HG03432 (cell line): ENCODE measurements around the gene HPN.
"Not testable (repeated sequence)": the region's sequence is repeated elsewhere in the genome, so short reads cannot be mapped to it uniquely, and the experiment has no call there.

ENCODE experiments used
- ATAC-seq: cut with Tn5 transposase; IDR thresholded peaks from one replicate; pipeline ENCODE4 v1.9.1; 2021; ENCODE audit warnings: mild to moderate bottlenecking, moderate library complexity; ENCODE audit not compliant: unreplicated experiment

HPN gene

GRCh38 chr19:35027009-35027408, 14.5 kb upstream of the HPN start:
- ATAC-seq: no peak

DNA sequence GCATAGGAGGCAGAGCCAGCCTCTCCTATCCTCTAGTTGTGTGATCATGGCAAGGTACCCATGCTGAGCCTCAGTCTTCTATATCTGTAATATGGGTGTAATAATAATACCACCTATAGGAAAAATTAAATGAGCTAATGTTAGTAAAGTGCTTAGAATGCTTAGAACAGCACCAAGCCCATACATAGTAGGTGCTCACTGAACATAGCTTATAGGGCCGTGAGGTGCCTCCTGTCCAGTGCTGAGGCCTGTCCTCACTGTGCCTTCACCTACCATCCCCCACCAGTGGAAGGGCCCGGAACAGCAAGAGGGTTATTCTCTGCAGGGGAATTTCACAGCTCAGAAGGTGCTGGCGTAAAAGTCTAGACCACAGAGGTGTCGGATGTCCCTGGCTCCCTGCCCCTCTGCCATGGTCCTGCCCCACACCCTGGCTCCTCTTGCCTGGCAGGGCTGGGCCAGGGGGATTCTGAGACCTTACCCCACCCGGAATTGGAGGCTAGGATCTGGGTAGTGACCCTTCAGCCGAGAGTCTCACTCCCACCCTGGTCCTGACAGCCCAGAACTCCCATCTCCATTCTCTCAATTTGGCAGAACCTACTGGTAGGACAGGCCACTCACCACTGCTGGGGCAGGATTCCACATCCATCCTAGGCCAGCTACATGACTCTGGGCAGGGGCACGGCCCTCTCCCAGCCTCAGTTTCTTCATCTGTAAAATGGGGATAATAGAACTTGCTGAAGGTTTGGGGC, 13.5 kb upstream of the HPN start:
- ATAC-seq: no peak

- not testable (repeated sequence) for ATAC-seq
These were observed 13.0 kb upstream of the HPN start for GRCh38 chr19:35028600-35028885.

DNA sequence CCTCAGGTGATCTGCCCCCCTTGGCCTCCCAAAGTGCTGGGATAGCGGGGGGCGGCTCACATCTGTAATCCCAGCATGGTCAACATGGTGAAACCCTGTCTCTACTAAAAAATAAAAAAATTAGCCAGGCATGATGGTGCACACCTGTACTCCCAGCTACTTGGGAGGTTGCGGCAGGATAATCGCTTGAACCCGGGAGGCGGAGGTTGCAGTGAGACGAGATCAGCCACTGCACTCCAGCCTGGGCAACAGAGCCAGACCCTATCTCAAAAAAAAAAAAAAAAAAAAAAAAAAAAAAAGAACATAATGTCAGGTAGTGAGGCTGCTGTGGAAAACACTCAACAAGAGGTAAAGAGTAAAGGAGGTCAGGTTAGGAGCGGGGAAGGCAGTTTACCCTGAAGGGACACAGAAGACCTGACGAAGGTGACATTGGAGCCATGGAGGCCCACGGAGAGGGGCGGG, 12.2 kb upstream of the HPN start:
- ATAC-seq: not testable (repeated sequence)

GRCh38 chr19:35029737-35030256, 11.7 kb upstream of the HPN start:
- no peak for ATAC-seq

DNA sequence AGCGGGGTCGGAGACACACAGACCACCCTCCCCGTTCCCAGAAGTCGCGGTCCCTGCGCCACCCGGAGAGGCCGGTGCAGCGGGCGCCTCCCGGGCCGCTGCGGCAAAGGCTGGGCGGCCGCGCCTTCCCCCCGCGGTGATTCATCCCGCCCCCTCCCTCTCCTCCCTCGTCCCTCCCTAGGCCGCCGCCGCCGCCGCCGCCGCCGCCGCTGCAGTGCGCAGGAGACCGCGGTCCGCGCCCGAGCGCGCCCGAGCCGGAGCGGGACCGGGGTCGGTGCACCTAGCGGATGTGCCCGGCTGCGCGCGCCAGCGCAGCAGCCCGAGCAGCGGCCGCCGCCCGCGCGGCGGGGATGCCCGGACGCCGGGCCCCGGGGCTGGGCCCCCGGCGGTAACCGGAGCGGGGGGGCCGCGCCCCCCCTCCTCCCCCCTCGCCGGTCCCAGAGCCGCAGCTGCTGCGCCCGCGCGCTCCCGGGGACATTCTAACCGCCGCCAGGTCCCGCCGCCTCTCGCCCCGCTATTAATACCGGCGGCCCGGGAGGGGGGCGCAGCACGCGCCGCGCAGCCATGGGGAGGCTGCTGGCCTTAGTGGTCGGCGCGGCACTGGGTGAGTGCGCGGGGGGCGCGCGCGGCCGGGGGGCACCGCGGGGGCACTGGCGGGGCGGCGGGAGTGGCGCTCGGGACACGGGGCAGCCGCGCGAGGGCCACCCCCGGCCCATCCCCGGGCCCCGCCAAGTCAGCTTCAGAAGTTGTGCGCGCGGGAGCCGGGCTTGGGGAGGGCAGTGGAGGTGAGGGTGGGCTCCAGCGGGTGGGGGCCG, 11.1 kb upstream of the HPN start, which contains the start of gene SCN1B:
TSS of gene SCN1B (plus strand) at position 214 of the 815 bp plus-strand sequence. CDS start at position 565, 351 bp downstream.
- no peak for ATAC-seq

- no peak for ATAC-seq
These were observed 10.2 kb upstream of the HPN start for GRCh38 chr19:35031072-35031881.

GRCh38 chr19:35032356-35032865, 9.1 kb upstream of the HPN start:
- no peak for ATAC-seq

DNA sequence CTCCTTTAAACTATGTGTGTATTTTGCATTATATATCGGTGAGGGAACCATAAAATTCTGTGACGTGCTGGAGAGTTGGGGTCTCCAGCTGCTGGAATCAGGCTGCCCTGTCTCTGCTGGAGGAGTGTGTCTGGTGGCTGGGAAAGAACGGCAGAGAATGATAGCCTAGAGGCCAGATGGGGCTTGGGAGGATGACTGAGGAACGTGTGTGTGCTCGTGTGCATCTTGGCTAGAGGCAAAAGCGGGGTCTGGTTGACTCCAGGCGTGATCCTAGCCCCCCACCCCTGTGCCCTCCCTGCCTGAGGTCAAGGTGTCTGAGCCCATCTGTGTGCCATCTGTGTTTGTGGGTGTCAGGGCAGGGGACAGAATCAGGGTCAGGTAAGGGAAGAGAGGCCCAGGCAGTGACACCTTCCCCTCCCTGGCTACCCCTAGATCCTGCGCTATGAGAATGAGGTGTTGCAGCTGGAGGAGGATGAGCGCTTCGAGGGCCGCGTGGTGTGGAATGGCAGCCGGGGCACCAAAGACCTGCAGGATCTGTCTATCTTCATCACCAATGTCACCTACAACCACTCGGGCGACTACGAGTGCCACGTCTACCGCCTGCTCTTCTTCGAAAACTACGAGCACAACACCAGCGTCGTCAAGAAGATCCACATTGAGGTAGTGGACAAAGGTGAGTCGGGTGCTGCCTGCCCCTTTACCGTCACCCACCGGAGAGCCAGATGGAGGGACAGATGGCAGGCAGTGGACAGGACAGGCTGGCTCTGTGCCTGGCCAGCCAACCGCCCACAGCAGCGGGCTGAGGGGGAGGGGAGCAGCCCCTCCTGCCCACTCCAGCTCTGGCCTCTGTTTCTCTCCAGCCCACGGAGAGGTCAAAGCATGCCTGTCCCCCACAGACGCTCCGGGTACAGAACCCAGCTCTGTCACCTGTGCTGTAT, 8.2 kb upstream of the HPN start:
- no peak for ATAC-seq

DNA sequence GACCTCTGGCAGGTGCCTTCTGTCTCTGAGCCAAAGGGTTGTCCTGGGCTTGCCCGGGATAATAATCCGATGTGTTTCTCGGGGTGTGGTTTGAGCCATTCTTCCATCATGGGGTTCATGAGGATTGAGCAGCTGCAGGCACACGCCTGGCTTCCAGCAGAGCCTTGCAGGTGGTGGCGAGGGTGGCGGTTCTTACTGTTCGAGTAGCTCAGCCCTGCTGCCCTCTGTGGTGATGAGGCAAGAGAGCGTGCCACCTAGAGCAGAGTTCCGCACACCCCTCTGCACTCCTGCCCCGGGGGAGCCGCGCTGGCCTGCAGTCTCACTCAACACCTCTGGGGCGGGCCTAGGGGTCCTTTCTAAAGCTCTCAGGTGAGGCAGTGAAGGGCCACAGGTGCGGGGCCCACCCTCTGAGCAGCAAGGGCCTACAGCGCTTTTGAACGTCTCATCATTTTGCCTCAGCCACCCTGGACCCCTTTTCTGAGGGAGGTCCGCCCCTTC, 7.5 kb upstream of the HPN start:
- ATAC-seq: no peak

GRCh38 chr19:35034588-35035382, 6.7 kb upstream of the HPN start:
- no peak for ATAC-seq

DNA sequence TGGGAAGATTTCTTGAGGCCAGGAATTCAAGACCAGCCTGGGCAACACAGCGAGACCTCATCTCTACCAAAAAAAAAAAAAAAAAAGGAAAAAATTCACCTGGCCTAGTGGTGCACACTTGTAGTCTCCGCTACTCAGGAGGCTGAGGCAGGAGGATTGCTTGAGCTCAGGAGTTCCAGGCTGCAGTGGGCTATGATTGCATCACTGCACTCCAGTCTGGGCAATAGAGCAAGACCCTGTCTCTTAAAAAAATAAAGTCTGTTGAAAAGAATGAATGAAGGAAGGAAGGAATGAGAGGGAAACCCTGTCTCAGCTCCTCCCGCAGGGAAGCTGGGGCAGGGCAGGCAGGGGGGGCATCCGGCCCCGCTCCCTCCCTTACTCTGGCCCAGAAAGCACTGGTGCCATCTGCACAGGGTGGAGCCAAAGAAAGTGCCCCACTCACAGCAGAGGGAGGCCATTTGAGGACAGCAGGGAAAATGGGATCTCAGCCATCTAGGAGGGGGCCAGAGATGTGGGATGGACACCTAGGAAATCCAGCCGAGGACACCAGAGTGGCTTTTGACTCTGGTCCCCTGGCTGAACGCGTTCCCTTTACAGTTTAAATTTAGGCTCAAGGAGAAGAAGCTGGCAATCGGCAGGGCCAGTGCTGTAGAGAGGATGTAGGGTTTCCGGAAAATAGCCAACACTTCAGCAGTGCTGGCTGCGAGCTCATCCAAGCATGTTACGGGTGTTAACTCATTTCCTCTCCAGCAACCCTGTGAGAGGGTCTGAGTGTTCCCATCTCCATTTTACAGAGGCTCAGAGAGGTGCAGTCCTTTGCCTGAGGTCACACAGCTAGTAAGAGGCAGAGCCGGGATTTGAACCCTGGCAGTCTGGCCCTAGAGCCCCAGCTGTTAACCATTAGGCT, 3.6 kb upstream of the HPN start:
- no peak for ATAC-seq

DNA sequence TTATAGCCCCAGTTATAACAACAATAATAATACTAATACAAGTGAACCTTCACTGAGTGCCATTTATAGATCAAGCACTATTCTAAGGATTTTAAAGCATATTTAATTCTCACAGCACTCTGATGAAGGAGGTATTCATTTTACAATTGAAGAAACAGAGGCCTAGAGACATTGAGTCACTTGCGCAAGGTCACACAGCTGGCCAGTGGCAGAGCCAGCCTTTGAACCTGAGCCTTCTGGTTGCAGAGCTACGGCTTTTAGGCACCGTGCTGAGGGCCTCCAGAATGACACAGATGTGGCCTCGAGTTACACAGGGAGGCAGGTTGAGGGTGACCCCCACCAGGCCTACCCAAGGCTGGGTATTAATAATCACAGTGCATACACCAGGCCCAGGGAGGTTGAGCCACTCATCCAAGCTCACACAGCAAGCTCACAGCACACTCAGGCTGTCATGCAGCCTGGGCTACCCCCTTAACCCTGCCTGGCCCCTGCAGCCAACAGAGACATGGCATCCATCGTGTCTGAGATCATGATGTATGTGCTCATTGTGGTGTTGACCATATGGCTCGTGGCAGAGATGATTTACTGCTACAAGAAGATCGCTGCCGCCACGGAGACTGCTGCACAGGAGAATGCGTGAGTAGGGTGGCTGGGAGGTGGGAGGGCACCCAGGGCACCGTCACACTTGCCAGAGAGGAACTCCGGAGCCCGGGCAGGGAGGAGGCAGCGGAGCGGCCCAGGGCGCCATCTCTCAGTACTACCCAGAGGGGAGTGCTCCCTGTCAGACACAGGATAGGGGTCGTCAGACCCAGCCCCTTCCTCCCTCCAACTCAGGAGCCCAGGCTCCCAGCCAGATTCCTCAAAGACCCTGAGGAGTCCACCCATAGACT, 2.7 kb upstream of the HPN start:
- ATAC-seq: no peak

- no peak for ATAC-seq
These were observed 1.4 kb upstream of the HPN start for GRCh38 chr19:35039881-35040825.

- ATAC-seq: no peak
These were observed 534 bp upstream of the HPN start for GRCh38 chr19:35040826-35041547.
